Measurements from ENCODE around the gene ANXA11.
"Not testable (repeated sequence)": the region's sequence is repeated elsewhere in the genome, so short reads cannot be mapped to it uniquely, and the experiment has no call there.

ANXA11 gene

DNA sequence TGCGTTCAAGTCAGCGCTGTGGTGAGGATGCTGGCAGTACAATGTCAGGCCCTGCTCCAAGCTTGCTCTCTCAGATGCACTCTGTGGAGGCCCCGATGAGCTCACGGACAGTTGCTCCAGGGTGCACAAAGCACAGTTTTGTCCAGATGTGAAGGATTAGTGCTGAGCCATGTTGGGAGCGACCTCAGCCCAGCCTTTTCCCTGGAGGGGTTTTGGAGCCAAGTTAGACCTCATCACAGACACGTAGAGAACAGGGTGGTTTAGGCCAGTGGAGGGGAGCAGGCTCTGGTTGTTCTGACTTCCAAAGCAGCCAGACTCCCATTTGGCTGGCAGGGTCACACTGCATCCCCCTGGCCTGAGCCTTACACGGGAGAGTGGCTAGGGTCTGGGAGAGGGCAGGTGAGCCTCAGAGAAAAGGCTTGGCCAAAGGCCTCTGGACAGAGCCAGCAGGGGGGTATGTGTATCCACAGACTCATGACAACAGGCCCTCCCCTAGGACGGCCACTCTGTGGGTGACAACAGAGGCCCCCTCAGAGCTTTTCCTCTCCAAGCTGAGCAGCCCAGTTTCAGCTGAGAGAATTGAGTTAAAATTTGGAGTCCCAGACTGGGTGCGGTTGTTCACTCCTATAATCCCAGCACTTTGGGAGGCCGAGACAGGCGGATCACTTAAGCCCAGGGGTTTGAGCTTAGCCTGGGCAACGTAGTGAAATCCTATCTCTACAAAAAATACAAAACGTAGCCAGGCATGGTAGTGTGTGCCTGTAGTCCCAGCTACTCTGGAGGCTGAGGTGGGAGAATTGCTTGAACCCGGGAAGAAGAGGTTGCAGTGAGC lies 68.1 kb downstream of the ANXA11 start:
- Histone ChIP-seq H4K20me1 (ENCODE audit: control insufficient read depth, insufficient read depth, low read depth, low read length) (no peaks in the 10 kb centered on the region), H3K9me2 (replicated peaks; ENCODE audit: control insufficient read depth, low read length) (no peaks in the 10 kb centered on the region), H3K4me3 (ENCODE audit: low read length) (no peak overlapping the region), H3K36me3 (ENCODE audit: control insufficient read depth, low read length) (no peaks in the 10 kb centered on the region), H3F3A (ENCODE audit: control insufficient read depth, insufficient read depth) (no peaks in the 10 kb centered on the region), H3K4me1 (ENCODE audit: control insufficient read depth, low read length) (no peaks in the 10 kb centered on the region), H3K4me2 (ENCODE audit: low read length) (no peak overlapping the region), H3K79me2 (ENCODE audit: control insufficient read depth, low read length) (no peaks in the 10 kb centered on the region), H3K27ac (ENCODE audit: low read depth, low read length) (no peak overlapping the region), H3K9me3 (ENCODE audit: control insufficient read depth, insufficient read depth, low read length) (no peaks in the 10 kb centered on the region), H3K27me3 (ENCODE audit: control insufficient read depth, low read length) (0 out of 2 replicates have a peak, but pooled peaks cover 6% of the 10 kb centered on the region)
- TF ChIP-seq, protein P1, sequence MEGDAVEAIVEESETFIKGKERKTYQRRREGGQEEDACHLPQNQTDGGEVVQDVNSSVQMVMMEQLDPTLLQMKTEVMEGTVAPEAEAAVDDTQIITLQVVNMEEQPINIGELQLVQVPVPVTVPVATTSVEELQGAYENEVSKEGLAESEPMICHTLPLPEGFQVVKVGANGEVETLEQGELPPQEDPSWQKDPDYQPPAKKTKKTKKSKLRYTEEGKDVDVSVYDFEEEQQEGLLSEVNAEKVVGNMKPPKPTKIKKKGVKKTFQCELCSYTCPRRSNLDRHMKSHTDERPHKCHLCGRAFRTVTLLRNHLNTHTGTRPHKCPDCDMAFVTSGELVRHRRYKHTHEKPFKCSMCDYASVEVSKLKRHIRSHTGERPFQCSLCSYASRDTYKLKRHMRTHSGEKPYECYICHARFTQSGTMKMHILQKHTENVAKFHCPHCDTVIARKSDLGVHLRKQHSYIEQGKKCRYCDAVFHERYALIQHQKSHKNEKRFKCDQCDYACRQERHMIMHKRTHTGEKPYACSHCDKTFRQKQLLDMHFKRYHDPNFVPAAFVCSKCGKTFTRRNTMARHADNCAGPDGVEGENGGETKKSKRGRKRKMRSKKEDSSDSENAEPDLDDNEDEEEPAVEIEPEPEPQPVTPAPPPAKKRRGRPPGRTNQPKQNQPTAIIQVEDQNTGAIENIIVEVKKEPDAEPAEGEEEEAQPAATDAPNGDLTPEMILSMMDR (IDR thresholded peaks at IDR 0.05; ENCODE audit: low read depth, low read length, poor library complexity, severe bottlenecking), result no peak
- TF ChIP-seq EZH2phosphoT487 (IDR thresholded peaks at IDR 0.05; ENCODE audit: borderline replicate concordance, low read length), result no peak

DNA sequence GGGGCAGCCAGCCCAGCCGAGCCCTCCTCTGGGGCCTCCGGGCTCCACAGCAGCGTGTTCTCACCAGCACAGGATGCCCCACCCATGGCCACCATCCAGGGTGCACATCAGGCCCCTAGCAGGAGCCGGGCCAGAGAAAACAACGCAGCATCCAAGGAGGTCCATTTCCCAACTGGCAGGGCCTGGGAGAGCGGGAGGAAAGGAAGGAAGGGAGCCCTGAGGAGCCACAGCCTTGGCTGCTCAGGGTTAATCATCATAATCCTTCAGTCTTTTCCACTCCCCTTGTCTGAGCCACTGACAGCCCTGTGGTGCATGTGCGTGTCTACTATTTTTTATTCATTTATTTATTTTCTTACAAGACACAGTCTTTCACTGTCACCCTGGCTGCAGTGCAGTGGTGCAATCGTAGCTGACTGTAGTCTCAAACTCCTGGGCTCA lies 69.2 kb downstream of the ANXA11 start:
- H3K36me3 ChIP-seq (ENCODE audit: control insufficient read depth, low read length), result no peaks in the 10 kb centered on the region
- no peaks in the 10 kb centered on the region for H4K20me1 ChIP-seq (ENCODE audit: control insufficient read depth, insufficient read depth, low read depth, low read length)
- no peak overlapping the region for H3K4me2 ChIP-seq (ENCODE audit: low read length)
- H3K4me3 ChIP-seq (ENCODE audit: low read length), result no peak overlapping the region
- TF ChIP-seq, protein P1 (IDR thresholded peaks at IDR 0.05; ENCODE audit: low read depth, low read length, poor library complexity, severe bottlenecking), result no peak
- no peak for TF ChIP-seq EZH2phosphoT487 (IDR thresholded peaks at IDR 0.05; ENCODE audit: borderline replicate concordance, low read length)
- no peaks in the 10 kb centered on the region for H3K4me1 ChIP-seq (ENCODE audit: control insufficient read depth, low read length)
- H3K9me2 ChIP-seq (replicated peaks; ENCODE audit: control insufficient read depth, low read length), result no peaks in the 10 kb centered on the region
- H3K27me3 ChIP-seq (ENCODE audit: control insufficient read depth, low read length), result 0 out of 2 replicates have a peak, but pooled peaks cover 6% of the 10 kb centered on the region
- no peaks in the 10 kb centered on the region for H3F3A ChIP-seq (ENCODE audit: control insufficient read depth, insufficient read depth)
- H3K79me2 ChIP-seq (ENCODE audit: control insufficient read depth, low read length), result no peaks in the 10 kb centered on the region
- no peak overlapping the region for H3K27ac ChIP-seq (ENCODE audit: low read depth, low read length)
- no peaks in the 10 kb centered on the region for H3K9me3 ChIP-seq (ENCODE audit: control insufficient read depth, insufficient read depth, low read length)

DNA sequence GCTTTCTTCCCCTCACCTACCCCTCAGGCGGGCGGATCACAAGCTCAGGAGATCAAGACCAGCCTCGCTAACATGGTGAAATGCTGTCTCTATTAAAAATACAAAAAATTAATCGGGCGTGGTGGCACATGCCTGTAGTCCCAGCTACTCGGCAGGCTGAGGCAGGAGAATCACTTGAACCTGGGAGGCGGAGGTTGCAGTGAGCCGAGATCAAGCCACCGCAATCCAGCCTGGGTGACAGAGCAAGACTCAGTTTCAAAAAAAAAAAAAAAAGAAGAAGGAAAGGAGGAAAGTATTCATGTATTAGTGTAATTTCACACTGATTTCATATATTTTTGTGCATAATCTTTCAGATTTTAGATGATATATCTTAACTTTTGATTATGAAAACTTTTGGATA lies 71.7 kb downstream of the ANXA11 start:
- H3K79me2 ChIP-seq (ENCODE audit: control insufficient read depth, low read length); H3K27ac ChIP-seq (ENCODE audit: low read depth, low read length); H3K4me1 ChIP-seq (ENCODE audit: control insufficient read depth, low read length); H3K9me2 ChIP-seq (replicated peaks; ENCODE audit: control insufficient read depth, low read length); H3K4me2 ChIP-seq (ENCODE audit: low read length); H4K20me1 ChIP-seq (ENCODE audit: control insufficient read depth, insufficient read depth, low read depth, low read length); H3K27me3 ChIP-seq (ENCODE audit: control insufficient read depth, low read length); H3K9me3 ChIP-seq (ENCODE audit: control insufficient read depth, insufficient read depth, low read length); H3K36me3 ChIP-seq (ENCODE audit: control insufficient read depth, low read length); H3K4me3 ChIP-seq (ENCODE audit: low read length); H3F3A ChIP-seq (ENCODE audit: control insufficient read depth, insufficient read depth): not testable (repeated sequence)

DNA sequence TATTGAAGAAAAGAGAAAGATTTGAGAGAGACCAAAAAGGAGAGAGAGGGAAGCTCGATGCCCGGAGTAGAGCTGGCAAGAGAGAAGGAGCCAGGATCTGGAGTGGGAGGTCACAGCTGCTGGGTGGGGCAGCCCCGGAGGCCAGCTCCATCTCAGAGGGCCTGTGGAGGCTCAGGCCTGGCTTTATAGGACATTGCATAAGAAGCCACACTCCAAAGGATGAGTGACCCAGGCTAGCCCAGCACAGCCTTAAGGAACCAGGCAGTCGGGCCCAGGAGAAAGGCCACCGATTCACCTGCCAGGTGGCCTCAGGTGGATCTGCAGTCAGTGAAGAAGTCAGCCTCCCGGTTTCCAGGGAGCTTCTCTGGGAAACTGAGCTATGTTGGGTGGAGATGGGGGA lies 72.1 kb downstream of the ANXA11 start:
- Histone ChIP-seq H3K79me2 (ENCODE audit: control insufficient read depth, low read length) (no peaks in the 10 kb centered on the region), H3K4me3 (ENCODE audit: low read length) (no peak overlapping the region), H3K4me1 (ENCODE audit: control insufficient read depth, low read length) (no peaks in the 10 kb centered on the region), H3K4me2 (ENCODE audit: low read length) (no peak overlapping the region), H3K9me3 (ENCODE audit: control insufficient read depth, insufficient read depth, low read length) (no peaks in the 10 kb centered on the region), H3K27me3 (ENCODE audit: control insufficient read depth, low read length) (0 out of 2 replicates have a peak, but pooled peaks cover 3% of the 10 kb centered on the region), H3F3A (ENCODE audit: control insufficient read depth, insufficient read depth) (no peaks in the 10 kb centered on the region), H3K36me3 (ENCODE audit: control insufficient read depth, low read length) (no peaks in the 10 kb centered on the region), H3K9me2 (replicated peaks; ENCODE audit: control insufficient read depth, low read length) (no peaks in the 10 kb centered on the region), H3K27ac (ENCODE audit: low read depth, low read length) (no peak overlapping the region), H4K20me1 (ENCODE audit: control insufficient read depth, insufficient read depth, low read depth, low read length) (no peaks in the 10 kb centered on the region)
- TF ChIP-seq, protein P1 (IDR thresholded peaks at IDR 0.05; ENCODE audit: low read depth, low read length, poor library complexity, severe bottlenecking), result no peak
- TF ChIP-seq EZH2phosphoT487 (IDR thresholded peaks at IDR 0.05; ENCODE audit: borderline replicate concordance, low read length), result no peak

Data from DOHH2 (cell line).